ENCODE results near the gene ZBTB2.

DNA sequence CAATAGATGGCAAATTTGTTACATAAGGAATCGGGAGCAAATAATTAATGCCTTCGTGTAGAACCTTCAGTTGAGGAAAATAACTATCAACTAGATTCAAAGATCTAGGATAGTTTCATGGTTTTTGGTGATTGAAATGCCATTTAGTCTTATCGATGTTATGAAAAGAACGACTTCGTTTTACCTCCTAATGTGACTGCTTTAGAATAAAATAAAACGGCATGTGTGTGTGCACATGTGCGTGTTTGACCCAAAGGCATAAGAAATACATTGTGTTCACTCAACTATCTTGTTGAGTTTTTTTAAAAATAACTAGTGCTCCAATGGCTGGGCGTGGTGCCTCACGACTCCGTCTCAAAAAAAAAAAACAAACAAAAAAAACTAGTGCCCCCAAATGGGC is 37.6 kb downstream of the ZBTB2 start:
- TF ChIP-seq, protein P1, sequence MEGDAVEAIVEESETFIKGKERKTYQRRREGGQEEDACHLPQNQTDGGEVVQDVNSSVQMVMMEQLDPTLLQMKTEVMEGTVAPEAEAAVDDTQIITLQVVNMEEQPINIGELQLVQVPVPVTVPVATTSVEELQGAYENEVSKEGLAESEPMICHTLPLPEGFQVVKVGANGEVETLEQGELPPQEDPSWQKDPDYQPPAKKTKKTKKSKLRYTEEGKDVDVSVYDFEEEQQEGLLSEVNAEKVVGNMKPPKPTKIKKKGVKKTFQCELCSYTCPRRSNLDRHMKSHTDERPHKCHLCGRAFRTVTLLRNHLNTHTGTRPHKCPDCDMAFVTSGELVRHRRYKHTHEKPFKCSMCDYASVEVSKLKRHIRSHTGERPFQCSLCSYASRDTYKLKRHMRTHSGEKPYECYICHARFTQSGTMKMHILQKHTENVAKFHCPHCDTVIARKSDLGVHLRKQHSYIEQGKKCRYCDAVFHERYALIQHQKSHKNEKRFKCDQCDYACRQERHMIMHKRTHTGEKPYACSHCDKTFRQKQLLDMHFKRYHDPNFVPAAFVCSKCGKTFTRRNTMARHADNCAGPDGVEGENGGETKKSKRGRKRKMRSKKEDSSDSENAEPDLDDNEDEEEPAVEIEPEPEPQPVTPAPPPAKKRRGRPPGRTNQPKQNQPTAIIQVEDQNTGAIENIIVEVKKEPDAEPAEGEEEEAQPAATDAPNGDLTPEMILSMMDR (IDR thresholded peaks at IDR 0.05), result no peak
- TF ChIP-seq EP300 (IDR thresholded peaks at IDR 0.05; ENCODE audit: low read depth), result no peak
- TF ChIP-seq POLR2AphosphoS5 (IDR thresholded peaks at IDR 0.05), result no peak
- no peak for TF ChIP-seq POLR2A (IDR thresholded peaks at IDR 0.05)

All from transverse colon (tissue), 4 donors.